GM12892 (cell line): ENCODE data around the gene RALGPS1.

Experiments
- DNase-seq: peaks from one replicate; pipeline ENCODE4 v3.0.0; 2011; ENCODE audit not compliant: insufficient read length
- FAIRE-seq: peaks from 2 replicates; lab custom pipeline; 2011; peaks lifted over from hg19 to GRCh38; lab: Jason Lieb, UNC
- POLR2A ChIP-seq: IDR thresholded peaks from 2 replicates; pipeline ENCODE4 v1.6.1; 2011; ENCODE audit warnings: low read depth, low read length, control low read depth
- POLR2AphosphoS5 ChIP-seq: IDR thresholded peaks from 2 replicates; pipeline ENCODE4 v1.6.1; 2011; ENCODE audit warnings: low read depth, low read length, control low read depth
- TAF1 ChIP-seq: IDR thresholded peaks from 2 replicates; pipeline ENCODE4 v1.6.1; 2011; ENCODE audit warnings: low read depth, mild to moderate bottlenecking, control low read depth, low read length, borderline replicate concordance

The RALGPS1 gene

DNA sequence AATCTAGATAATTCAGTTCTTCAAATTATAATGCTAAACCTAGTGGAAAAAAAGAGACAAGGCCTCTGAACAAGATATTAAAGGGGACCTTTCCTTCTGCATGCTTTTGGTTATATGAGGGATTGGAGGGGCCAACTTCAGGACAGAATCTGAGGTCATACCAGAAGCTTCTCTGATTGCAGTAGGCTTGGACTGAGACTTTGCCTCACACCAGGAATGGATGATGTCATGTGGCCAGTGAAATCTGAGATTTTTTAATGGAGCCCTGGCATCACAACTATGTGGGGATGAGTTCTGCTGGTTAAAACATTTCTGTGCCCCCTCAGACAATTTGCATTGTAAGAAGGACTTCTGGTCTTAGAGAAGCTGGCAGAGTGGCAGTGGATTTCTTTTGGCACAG is 119.2 kb downstream of the RALGPS1 start:
- DNase-seq (no peak), FAIRE-seq (no peak)
- TF ChIP-seq TAF1 (no peak), POLR2AphosphoS5 (no peak), POLR2A (no peak)

DNA sequence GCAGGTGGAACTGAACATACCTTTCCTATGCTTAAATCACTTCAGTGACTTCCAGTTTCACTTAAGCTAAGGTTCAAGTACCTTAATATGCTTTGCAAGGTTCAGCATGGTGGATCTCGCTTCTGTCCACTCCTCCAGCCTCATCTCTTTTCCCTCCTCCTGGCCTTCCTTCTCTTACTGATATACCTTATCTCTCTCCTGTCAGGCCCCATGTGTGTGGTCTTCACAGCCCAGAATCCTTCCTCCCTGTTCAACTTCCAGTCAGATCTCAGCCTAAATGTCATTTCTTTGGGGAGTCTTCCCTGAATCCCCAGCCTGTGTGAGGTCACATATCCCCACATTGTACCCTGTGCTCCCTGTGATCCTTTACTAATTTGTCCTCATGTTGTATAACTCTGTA is 120.1 kb downstream of the RALGPS1 start:
- DNase-seq = no peak
- no peak for FAIRE-seq
- TF ChIP-seq POLR2AphosphoS5 = no peak
- TF ChIP-seq POLR2A = no peak
- TF ChIP-seq TAF1 = no peak

DNA sequence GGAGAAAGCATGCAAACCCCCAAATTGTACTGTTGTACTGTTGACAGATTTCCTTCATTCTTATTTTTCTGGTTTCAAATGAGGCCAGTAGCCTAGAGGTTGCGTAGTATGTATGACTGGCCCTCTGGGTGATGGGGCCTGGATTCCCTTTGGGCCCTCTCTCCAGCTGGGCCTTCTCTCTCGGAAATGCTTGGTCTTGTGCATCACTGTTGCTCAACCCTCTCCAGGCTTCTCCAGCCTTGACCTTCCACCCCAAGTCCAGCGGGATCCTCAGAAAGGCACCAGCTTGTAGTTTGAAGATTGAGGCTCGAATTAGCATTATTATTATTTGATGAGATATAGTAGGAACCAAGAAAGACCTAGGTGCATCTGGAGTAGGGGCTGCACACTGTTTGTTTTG is 120.8 kb downstream of the RALGPS1 start:
- no peak for TF ChIP-seq POLR2AphosphoS5
- no peak for TF ChIP-seq TAF1
- no peak for TF ChIP-seq POLR2A
- no peak for DNase-seq
- FAIRE-seq = no peak

DNA sequence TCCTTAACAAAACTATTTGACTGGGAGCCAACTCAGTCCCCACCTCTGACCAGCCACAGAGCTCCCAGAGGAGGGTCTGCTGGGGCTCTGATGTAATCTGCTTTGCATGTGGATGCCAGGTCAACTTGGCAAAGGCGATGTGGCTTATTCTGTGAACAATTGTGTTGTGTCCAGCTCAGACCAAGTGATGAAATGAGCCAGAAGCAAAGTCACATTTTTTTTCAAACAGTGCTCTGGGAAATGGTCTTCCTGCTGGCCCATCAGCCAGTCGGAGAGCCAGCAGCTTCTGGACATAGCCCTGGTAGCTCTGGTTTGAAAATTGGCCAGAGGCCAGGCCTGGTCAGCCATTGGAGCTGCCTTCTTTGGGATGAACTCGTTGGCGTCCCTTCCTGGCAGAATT is 121.4 kb downstream of the RALGPS1 start:
- DNase-seq (no peak), FAIRE-seq (no peak)
- no peak for TF ChIP-seq POLR2A
- TF ChIP-seq TAF1 = no peak
- no peak for TF ChIP-seq POLR2AphosphoS5

DNA sequence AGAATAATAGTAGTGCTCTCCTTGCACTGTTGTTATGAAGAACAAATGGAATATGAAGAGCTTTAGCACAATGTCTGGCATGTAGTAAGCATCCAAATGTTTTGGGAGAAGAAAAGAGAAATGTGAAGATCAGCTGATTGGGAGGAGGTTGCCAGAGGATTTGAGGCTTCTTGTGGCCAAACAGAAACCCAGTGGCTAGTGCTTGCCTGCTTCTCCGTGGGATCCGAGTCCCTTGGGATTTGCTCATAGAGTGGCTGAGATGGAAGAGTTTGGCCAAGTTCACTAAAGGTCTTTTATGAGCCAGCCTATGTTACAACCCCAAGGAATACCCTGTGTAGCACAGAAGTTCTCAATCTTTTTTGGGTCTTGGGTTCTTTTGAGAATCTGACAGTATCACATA is 121.9 kb downstream of the RALGPS1 start:
- TF ChIP-seq POLR2AphosphoS5 (no peak), POLR2A (no peak), TAF1 (no peak)
- DNase-seq (no peak), FAIRE-seq (no peak)

DNA sequence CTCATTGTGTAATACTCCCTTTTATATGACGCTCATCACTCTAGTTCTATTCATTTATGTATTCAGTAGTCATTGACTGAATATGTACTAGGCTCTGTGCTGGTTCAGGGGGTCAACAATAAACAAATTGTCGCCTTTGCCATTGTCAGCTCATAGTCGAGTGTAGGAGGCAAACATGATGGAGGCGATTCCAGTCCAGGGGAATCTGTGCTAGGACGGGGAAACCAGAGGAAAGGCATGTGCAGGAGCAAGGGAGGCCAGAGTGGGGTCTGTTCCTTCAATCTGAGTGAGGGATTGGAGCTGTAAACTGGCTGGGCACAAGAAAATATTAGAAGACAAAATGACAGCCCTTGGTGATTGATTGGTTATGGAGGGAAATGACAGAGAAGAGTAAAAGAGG is 123.9 kb downstream of the RALGPS1 start:
- FAIRE-seq = no peak
- no peak for DNase-seq
- no peak for TF ChIP-seq TAF1
- TF ChIP-seq POLR2AphosphoS5 = no peak
- no peak for TF ChIP-seq POLR2A

DNA sequence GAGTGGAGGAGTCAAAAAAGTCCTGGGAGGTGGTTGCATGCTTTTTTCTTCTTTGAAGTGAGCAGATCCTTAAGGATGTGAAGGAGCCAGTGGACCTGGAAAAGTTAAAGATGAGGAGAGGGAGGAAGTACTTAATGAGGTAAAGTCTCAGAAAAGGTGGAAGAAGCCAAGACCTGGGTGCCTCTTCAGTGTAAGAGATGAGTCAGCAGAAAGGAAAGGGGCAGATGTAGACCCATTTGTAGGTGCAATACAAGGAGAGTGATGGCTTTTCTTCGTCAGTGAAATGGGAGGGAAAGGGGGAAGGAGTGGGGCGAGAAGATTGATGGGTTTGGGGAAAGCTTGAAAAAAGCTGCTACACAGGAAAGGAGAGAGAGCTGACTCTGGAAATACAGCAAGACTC is 124.9 kb downstream of the RALGPS1 start:
- TF ChIP-seq POLR2A (no peak), TAF1 (no peak), POLR2AphosphoS5 (no peak)
- no peak for FAIRE-seq
- no peak for DNase-seq

DNA sequence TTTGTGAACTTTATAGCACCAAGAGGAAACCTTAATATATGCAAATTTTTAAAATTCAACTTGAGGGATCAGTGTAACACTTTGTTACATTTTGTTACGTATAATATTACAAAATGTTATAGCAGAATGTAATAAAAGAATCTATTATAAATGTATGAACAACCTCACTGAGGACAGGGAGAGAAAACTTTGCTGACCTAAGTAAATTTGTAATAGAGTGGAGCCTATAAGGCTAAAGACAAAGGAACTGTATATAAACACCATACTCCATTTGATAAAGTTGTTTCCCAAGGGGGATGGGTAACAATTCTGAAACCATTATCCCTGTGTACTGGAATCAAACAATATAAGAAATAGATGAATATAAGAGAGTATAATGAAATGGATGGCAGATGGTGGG is 130.6 kb downstream of the RALGPS1 start:
- no peak for TF ChIP-seq POLR2A
- no peak for TF ChIP-seq TAF1
- no peak for TF ChIP-seq POLR2AphosphoS5
- no peak for DNase-seq
- no peak for FAIRE-seq

DNA sequence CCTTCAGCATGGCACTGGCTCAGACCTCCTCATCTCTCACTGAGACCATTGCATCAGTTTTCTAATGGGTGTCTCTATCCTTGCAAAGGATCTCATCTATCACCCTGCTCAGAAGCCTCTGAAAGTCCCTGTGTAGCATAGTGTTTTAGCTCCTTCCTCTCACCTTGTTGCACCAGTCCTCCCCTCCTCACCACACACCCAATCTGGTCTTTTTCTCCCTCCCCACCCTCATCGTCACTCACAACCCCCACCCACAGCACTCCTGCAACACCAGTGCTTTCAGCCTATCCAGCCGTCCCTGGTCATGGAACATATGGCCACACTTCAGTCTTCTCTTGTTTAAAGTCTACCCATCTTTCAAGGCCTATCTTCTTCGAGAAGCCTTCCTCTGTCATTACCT is 133.4 kb downstream of the RALGPS1 start:
- TF ChIP-seq POLR2A = no peak
- TF ChIP-seq TAF1 = no peak
- no peak for TF ChIP-seq POLR2AphosphoS5
- FAIRE-seq = no peak
- DNase-seq = no peak

DNA sequence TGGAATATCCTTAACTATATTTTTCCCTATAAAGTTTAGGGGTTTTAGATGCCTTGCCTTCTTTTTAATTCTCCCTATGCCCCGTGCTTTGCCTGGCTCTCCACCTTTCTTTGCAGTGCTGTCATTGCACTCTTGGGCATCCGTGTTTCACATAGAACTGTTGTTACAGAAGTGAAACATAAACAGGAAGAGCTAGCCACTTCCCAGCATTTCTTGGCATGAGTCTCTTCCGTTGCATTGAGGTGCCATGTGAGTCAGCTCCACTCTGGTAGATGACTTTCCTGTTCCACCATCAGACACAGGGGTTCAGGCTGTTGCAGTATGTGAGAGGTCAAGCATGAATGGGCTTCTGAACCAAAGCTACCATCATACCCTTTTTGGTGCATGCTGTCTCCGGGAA is 134.5 kb downstream of the RALGPS1 start:
- DNase-seq (no peak), FAIRE-seq (peak; percentile 90)
- TF ChIP-seq POLR2A (no peak), POLR2AphosphoS5 (no peak), TAF1 (no peak)

DNA sequence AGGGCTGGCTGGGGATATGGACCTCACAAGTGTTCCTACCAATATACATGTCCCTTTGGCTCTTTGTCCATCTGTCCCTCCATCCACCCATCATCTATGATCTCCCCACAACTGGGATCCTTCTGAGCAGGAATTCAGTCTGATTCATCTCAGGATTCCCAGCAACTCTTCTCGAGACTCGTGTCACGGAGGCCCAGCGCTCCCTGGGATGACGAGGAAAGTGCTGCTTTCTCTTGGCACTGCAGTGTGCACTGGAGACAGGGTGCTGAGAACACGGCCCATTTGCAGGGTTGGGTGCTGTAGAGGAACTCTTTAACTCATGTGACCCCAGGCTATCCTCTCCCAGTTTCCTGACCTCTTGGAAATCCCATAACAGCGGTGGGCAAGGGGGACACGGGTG is 135.0 kb downstream of the RALGPS1 start:
- DNase-seq = no peak
- TF ChIP-seq POLR2AphosphoS5 (no peak), POLR2A (no peak), TAF1 (no peak)
- FAIRE-seq = no peak

DNA sequence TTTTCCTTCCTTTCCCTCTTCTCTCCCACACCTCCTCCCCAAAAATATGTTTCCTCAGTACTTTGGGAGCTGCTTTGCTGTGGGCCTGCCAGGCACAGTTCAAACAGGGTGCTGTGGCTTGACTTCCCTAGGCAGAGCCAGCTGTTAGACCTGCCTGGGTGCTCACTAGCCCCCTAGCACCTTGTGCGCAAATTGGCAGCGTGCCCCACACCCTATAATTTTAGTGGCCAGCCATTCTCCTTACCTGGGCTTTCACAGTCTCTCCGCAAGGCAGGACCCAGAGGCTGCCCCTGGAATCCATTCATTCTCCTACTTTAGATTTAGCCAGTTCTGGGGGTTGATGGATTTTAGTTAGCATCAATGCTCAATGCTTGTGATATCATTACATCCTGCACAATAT is 135.6 kb downstream of the RALGPS1 start:
- DNase-seq (no peak), FAIRE-seq (no peak)
- TF ChIP-seq POLR2AphosphoS5 (no peak), TAF1 (no peak), POLR2A (no peak)

DNA sequence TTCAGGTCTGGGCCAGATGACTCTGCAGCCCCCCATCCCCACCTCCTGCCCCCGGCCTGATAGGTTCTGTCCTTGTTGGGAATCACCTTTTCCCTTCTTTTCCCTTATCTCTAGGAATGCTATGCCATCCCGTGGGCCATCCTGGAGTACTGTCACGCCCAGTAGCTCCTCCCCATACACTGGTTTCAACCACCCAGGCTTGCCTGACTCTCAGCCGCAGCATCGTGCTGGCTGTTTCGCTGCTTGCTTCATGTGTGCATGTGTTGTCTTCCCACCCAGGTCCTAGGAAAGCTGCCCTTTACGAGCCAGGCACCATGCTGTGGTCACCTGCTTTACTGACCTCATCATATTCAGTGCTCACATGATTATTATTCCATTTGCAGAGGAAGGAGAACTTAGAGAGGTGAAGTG is 136.0 kb downstream of the RALGPS1 start:
- TF ChIP-seq TAF1 (no peak), POLR2AphosphoS5 (no peak), POLR2A (no peak)
- FAIRE-seq = no peak
- no peak for DNase-seq
